ENCODE results near the gene SCIN. TPM values are rescaled to one million over a fixed set of nuclear protein-coding genes. Genes with fewer than 3 reads are reported as not detected.

Gene SCIN
- total RNA-seq, 1 donor, result 4.7 TPM

- Histone ChIP-seq H3K4me3 (ENCODE audit: insufficient read depth, low read length) (no peak overlapping the region), H3K27me3 (ENCODE audit: insufficient read depth, low read length) (no peaks in the 10 kb centered on the region), H2AFZ (ENCODE audit: low read length) (no peak overlapping the region), H3K36me3 (ENCODE audit: insufficient read depth, low read length) (no peaks in the 10 kb centered on the region), H3K79me2 (ENCODE audit: insufficient read depth, low read length) (peaks cover 38% of the 10 kb centered on the region), H3K9me3 (ENCODE audit: low read depth, low read length) (no peaks in the 10 kb centered on the region), H3K27ac (ENCODE audit: low read depth, low read length) (no peak overlapping the region), H3K4me1 (ENCODE audit: insufficient read depth, low read length) (peaks cover 14% of the 10 kb centered on the region), H3K4me2 (ENCODE audit: insufficient read depth, low read length) (no peak overlapping the region), H4K20me1 (ENCODE audit: insufficient read depth, low read length) (no peaks in the 10 kb centered on the region)
- no peak for TF ChIP-seq CTCF (IDR thresholded peaks at IDR 0.05; ENCODE audit: extremely low read depth, low read depth, low read length)
- no peak for DNase-seq (ENCODE audit: insufficient read length, low spot score, missing footprints)
Observed at GRCh38 chr7:12692479-12693259, 122.1 kb downstream of the SCIN start.

GRCh38 chr7:12694817-12695216 lies 124.3 kb downstream of the SCIN start:
- Histone ChIP-seq H3K27ac (ENCODE audit: low read depth, low read length) (no peak overlapping the region), H3K4me3 (ENCODE audit: insufficient read depth, low read length) (no peak overlapping the region), H3K4me2 (ENCODE audit: insufficient read depth, low read length) (no peak overlapping the region), H3K79me2 (ENCODE audit: insufficient read depth, low read length) (peaks cover 20% of the 10 kb centered on the region), H3K27me3 (ENCODE audit: insufficient read depth, low read length) (no peaks in the 10 kb centered on the region), H2AFZ (ENCODE audit: low read length) (no peak overlapping the region), H3K4me1 (ENCODE audit: insufficient read depth, low read length) (peaks cover 1% of the 10 kb centered on the region), H4K20me1 (ENCODE audit: insufficient read depth, low read length) (no peaks in the 10 kb centered on the region), H3K9me3 (ENCODE audit: low read depth, low read length) (no peaks in the 10 kb centered on the region), H3K36me3 (ENCODE audit: insufficient read depth, low read length) (no peaks in the 10 kb centered on the region)
- DNase-seq (ENCODE audit: insufficient read length, low spot score, missing footprints), result no peak
- TF ChIP-seq CTCF (IDR thresholded peaks at IDR 0.05; ENCODE audit: extremely low read depth, low read depth, low read length), result no peak

- TF ChIP-seq CTCF (IDR thresholded peaks at IDR 0.05; ENCODE audit: extremely low read depth, low read depth, low read length), result no peak
Observed at GRCh38 chr7:12695965-12696364, 125.4 kb downstream of the SCIN start.

GRCh38 chr7:12699299-12699698 lies 128.8 kb downstream of the SCIN start:
- H3K4me2 ChIP-seq (ENCODE audit: insufficient read depth, low read length), result no peak overlapping the region

More at GRCh38 chr7:12695965-12696364, 125.4 kb downstream of the SCIN start:
- Histone ChIP-seq H2AFZ (ENCODE audit: low read length) (no peak overlapping the region), H4K20me1 (ENCODE audit: insufficient read depth, low read length) (no peaks in the 10 kb centered on the region), H3K4me2 (ENCODE audit: insufficient read depth, low read length) (no peak overlapping the region), H3K4me1 (ENCODE audit: insufficient read depth, low read length) (no peaks in the 10 kb centered on the region), H3K27ac (ENCODE audit: low read depth, low read length) (no peak overlapping the region), H3K4me3 (ENCODE audit: insufficient read depth, low read length) (no peak overlapping the region), H3K36me3 (ENCODE audit: insufficient read depth, low read length) (no peaks in the 10 kb centered on the region), H3K27me3 (ENCODE audit: insufficient read depth, low read length) (no peaks in the 10 kb centered on the region), H3K79me2 (ENCODE audit: insufficient read depth, low read length) (peaks cover 8% of the 10 kb centered on the region), H3K9me3 (ENCODE audit: low read depth, low read length) (no peaks in the 10 kb centered on the region)
- DNase-seq (ENCODE audit: insufficient read length, low spot score, missing footprints), result no peak

More at GRCh38 chr7:12699299-12699698, 128.8 kb downstream of the SCIN start:
- Histone ChIP-seq H3K9me3 (ENCODE audit: low read depth, low read length) (no peaks in the 10 kb centered on the region), H3K27ac (ENCODE audit: low read depth, low read length) (no peak overlapping the region), H3K27me3 (ENCODE audit: insufficient read depth, low read length) (no peaks in the 10 kb centered on the region), H3K4me3 (ENCODE audit: insufficient read depth, low read length) (no peak overlapping the region), H3K36me3 (ENCODE audit: insufficient read depth, low read length) (no peaks in the 10 kb centered on the region), H3K79me2 (ENCODE audit: insufficient read depth, low read length) (no peaks in the 10 kb centered on the region), H3K4me1 (ENCODE audit: insufficient read depth, low read length) (no peaks in the 10 kb centered on the region), H4K20me1 (ENCODE audit: insufficient read depth, low read length) (no peaks in the 10 kb centered on the region), H2AFZ (ENCODE audit: low read length) (no peak overlapping the region)
- TF ChIP-seq CTCF (IDR thresholded peaks at IDR 0.05; ENCODE audit: extremely low read depth, low read depth, low read length), result no peak
- DNase-seq (ENCODE audit: insufficient read length, low spot score, missing footprints), result no peak
